SKM-1 treated with dmso at 0.1 percent for 144 hours (cell line): ENCODE measurements around the gene TTLL11.

ENCODE experiments used
- DNase-seq: peaks from one replicate; lab custom pipeline; 2025; ENCODE audit not compliant: unreplicated experiment; lab: John Stamatoyannopoulos, UW

Gene TTLL11

DNA sequence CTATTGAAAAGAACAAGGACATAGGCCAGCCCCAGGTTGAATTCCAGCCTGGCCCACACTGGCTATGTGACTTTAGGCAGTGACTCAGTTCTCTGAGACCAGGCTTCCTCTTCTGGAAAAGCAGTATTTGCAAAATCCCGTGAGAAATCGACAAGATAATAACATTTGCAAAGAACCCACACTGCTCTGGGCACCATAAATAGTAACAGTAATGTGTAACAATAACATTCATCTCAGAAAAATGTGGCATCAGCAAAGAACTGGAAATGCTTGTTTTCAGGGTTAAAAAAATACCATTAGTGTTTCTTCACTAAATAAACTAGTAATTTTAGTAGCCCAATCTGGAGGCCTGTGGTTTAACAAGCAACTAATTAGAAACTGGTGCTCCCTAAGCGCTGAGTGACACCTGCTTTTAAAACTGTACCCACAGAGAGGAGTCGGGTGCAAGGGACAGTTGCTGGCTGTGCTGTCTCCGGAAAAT, 148.4 kb downstream of the TTLL11 start:
- no peak for DNase-seq

DNA sequence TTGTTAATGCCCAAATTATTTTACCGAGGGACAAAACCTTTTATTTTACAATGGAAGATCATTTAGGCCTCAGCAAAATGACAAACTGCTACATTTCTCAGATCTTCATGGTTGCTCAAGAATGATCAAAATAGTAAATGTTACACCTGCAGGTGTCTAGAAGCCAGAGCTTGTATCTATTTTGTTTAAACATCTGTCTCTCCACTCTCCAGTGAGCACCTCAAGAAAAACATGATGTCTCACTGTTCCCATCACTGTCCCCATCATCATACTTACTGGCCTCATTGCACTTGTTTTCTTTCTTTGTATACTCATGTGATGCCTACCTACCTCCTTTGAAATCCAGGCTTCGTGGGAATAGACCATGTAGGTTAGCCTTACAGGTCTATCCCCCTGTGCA, 149.6 kb downstream of the TTLL11 start:
- DNase-seq: no peak

DNA sequence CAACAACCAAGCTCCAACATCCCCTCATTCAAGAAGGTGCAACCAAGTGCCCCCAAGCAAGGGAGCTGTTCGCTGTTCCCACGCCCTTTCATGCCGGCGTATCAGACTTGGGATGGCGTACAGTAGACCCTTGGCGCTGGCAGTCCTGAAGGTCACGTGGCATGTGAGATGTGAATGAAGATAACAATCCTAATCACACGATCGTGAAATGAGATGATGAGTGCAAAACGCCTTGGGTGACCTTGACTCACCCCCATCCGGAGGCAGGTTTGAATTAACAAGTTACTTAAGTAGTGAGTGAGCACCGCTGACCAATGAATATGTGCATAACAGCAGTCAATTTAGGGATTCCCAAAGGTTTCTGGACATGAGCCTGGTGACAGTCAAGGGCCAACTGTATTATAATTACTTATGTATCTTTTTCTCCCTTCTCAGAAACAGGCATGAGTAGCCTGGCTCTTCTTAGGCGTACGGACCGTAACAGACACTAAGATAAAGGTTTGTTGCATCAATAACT, 150.2 kb downstream of the TTLL11 start:
- no peak for DNase-seq

DNA sequence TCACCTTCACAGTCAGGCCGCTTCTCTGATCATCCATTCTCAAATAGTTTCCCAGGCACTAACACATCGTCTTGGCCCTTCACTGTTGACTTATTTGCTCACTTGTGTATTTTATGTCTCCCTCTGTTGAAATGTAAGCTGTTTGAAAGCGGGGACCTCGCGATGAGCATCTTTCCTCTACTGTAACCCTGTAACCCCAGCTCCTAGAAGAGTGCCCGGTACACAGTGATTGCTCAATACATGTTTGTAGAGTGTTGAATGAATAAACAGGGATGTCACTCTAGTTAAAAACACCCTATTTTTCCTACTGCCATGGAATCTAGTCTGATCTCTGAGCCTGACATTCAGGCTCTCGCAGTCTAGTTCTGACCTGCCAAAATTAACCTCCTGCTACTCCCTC, 150.8 kb downstream of the TTLL11 start:
- DNase-seq: no peak

DNA sequence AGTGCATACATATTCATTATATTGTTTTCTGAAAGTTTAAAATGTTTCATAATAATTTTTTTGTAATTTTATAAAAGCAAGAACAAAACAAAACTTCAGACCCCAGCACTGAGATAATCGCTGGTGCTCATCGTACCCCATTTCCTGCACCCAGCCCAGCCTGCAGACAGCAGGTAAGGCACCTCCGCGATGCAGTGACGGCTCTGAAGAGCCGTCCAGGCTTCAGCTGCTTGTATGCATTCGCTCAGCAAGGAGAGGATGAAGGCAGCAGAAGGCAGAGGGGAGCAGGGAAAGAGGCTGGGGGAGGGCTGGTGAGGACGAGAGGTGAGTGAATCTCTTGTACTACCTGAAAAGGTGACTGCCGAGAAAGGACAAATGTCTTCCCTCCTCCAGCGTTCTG, 153.5 kb downstream of the TTLL11 start:
- DNase-seq: no peak

DNA sequence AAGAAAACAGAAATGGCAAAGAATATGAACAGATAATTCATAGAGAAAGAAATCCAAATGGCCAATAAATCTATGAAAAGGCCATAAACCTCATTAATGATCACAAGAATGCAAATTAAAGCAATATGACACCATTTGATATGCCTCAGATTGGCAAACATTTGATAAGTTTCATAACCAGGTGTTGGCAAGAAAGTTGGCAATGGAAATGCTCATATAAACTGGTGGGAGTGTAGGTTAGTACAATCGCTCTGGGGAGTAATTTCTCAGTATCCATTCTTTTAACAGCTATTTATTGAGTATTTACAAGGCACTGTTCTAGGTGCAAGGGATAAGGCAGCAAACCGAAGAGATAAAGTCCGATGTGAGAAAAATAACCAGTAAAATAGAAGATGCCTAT, 154.5 kb downstream of the TTLL11 start:
- DNase-seq: no peak

DNA sequence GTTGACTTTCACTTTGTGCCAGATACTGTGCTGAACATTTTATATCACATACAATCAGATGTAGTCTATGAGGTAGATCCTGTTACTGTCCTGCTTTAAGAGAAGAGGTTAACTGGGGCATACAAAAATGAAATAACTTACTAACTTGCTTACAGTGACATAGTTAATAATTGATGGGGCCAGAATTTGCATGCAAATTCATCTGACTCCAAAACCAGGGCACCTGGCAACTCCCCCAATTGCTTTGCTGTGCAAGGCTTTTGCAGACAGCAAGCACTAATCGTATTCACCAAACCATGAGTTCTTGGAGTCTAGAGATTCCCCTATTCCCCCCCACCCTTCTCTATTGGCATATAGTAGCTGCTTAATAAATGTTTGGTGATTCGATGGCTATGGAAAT, 155.9 kb downstream of the TTLL11 start:
- DNase-seq: no peak

DNA sequence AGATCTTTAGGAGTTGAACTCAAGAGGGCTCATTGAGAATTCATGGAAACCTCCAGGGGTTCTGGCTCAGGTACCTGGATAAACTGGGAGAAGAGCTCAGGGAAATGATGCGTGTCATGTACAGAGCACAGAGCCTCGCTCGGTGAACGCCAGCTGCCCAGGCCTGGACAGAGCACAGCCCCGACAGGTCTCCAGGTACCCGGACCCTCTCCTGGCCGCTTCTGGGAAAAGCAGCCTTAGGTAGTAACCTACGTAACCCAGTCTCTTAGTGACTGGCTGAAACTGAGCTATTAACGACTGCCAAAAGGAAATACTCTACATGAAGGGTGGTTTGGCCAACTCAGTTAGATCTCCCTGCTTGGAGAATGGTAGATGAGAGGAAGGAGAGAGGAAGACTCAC, 157.4 kb downstream of the TTLL11 start:
- no peak for DNase-seq

DNA sequence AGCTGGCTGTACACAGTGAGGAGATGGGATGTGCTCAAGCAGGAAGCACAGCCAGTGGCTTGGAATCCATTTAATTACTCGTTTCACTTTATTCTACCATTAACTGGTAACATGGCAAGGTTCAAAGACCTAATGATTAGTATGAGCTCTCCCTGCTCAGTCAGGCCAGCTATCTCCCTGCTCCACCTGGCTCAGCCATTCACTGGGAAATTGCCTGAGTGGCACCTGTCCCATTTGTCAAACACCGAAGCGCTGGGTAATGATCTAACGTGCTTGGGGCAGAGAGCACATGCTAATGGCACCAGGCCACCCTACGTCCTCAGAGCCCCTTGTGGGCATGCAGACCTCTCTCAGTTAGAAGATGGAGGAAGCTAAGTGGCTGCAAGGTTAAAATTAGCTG, 162.2 kb downstream of the TTLL11 start:
- DNase-seq: no peak

DNA sequence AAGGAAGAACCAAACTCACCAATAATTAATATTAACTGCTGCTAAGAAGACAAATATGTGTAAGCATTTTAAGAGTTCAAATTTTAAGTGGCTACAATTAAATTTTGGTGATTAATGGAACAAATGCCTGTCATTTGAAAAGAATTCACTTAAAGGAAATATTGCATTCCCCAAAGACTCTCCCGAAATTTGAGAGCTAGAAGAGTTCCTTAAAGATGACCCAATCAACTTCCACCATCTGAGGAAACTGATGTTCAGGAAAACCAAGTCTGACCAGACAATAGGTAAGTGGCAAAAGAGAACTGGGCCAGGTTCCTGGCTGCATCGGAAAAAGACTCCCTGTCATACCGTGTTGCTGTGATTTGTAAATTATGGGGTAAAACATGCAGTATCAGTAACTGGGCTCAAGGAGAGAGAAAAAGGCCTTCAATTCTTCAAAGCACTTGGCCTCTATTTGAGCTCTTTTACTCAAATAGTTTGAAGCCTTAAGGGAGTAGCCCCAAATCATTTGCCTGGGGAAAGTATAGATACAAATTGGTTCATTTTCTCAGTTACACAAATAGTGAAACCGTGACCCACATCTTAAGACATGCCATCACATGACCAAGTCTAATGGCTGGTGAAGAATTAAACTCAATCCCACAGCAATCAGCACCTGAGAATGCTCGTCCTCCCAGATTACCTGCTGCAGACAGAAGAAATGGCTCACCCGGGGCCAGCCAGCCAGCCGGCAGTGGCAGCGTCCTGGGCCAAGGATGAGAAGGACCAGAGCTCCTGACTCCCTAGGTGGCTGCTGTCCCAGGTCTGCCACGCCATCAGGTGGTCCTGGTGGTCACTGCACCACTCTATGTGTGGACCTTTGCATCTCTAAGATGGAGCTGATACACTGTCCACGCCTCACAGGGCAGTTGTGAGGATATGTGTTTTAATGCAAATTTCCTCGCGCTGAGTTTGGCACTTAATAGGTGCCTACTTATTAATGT, 162.9 kb downstream of the TTLL11 start:
- DNase-seq: no peak

DNA sequence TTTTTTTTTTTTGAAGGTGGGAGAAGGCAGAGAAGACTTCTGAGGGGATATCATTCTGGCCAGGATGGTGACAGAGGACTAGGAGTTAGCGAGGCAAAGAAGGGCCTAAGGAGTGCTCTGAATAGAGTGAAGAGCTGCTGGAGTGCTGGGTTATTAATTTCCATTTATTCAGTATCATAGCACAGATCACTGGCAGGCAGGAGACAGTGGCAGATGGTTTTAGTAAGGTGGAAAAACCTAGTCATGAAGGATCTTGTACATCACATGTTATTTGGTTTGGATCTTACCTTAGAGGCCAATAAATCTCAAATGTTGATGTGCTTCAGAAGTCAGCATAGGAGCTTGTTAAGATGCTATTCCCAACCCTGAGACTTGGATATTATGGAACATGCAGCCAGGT, 165.5 kb downstream of the TTLL11 start:
- no peak for DNase-seq

DNA sequence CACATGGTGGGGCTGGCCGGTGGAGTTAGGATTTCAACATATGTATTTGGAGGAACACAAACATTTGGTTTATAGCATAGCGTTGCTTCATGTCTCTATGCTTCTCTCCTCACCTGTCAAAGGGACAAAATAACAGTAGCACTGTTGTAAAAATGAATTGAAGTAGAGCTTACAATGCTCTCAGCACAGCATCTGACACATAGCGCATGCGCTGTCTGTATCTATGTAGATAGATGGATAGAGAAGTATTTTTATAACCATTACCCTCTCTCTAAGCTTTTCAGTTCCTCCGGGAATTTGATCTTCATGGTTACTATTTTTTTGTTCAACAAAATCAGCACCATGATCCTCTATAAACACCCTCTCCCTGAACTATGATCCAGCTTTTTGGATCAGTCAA, 166.0 kb downstream of the TTLL11 start:
- DNase-seq: no peak

DNA sequence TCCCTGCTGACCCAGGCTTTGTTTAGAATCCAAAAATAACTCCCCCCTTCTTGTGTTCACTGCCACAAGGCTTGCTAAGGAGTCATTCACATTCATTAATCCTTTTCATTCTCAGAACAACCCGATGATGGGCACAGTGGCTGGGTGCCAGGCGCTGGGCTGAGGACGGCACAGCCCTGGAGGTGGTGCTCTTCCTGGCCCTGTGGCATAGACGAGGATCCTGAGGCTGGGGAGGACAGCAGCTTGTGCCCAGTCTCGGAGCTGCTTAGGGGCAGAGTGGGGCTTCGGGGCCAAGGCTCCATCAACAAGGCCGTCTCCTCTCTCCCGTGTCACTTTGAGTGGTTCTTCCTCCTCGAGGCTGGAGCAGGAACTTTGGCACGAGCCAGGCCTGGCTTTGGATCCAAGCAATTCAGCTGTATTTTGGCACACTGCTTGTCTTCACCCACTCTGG, 166.7 kb downstream of the TTLL11 start:
- no peak for DNase-seq

DNA sequence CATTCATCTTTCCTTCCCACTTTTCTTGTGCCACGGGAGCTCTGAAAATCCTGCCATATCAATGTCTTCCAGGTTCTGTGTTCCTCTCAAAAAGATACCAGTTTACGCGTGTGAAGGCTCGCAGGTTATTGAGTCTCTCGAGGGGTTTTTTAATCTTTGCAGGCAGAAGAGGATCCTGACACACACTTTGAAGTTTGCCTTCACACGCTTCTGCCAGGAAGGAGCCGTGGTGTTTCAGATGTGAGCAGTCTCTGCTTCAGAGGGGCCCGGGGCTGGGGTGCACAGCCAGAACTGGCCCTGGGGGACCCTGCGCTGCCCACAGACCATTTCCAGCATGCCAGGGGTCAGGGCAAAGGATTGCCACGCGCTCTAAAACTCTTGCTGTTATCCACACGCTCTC, 167.2 kb downstream of the TTLL11 start:
- no peak for DNase-seq

DNA sequence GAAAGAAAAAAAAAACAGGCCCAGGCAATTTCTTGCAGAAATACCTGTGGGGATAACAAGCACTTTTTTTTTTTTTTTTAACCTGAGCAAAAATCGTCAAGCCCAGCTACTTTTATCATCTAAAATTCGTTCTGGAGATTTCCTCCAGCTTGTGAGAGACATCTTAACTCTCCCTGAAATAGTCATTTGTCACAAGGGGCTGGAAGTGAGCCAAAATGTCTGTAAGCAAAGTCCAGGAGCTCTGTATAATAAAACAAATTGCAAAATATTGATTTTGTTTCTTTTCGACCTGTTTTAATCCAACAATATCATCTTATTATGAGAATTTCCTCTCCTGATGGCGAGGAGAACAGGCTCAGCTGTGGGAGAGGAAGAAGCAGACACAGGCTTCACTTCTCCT, 168.4 kb downstream of the TTLL11 start:
- DNase-seq: no peak

DNA sequence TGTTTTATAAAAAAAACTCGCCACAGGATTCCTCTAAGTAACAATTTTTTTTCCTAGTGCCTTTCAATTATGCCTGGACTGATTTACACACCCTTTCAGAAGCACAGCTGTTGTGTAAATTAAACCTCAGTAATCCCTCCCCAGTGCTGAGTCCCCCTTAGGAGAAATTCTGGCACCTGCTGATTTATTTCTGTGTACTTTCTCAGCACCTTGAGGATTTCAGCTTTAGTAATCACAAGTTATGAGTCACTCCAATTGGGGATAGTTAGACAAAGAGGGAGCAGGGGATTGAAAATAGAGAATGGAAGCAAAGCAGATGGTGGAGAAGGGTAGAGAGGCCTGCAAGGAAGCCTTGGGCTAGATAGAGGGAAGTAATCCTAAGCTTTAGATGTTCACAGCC, 171.7 kb downstream of the TTLL11 start:
- DNase-seq: no peak

DNA sequence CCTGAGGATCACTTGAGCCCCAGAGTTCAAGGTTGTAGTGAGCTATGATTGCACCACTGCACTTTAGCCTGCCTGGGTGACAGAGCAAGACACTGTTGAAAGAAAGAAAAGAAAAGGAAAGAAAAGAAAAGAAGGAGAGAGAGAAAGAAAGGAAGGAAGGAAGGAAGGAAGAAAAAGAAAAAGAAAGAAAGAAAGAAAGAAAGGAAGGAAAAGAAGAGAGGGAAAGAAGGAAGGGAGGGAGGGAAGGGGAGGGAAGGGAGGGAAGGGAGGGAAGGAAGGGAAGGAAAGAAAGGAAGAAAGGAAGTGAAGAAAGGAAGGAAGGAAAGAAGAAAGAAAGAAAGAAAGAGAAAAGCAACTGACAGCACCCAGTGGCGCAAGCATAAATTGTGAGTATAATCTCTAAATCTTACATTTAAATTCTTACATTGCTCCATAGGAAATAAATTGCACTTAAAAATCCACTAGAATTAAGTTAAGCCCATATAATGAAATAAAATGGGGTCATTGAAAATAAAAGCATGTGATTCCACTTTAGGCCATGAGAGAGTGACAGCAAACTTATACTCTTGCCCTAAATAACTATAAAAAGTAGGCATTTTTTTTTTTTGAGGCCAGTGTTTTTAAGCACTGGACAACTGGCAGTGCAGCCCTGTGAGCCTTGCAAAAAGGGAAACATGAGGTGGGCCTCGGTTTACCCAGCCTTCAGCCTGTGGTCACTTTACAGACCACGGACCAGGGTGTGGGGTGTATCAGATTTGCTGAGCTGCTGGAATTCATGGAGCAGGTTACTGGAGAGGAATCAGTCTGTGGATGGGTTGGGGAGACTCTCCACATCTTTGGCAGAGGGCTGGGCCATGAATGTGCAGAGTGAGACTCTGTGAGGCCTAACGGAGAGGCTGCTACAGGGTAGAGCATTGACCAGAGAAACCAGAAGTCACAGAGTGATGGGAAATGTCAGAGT, 175.5 kb downstream of the TTLL11 start:
- DNase-seq: no peak

DNA sequence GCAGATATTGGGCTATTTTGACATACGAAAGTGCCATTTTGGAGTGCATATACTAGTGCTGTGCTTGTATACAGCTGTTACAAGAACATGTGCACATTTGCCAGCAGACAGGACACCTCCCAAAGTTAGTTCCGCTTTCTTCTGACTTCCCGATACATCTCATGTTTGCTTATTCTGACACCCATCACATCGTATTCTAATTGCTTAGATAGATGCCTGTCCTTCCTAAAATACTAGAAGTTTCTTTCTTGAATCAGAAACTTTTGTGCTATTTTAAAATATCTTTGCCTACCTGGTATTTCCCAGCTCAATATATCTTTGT, 177.8 kb downstream of the TTLL11 start:
- DNase-seq: no peak

DNA sequence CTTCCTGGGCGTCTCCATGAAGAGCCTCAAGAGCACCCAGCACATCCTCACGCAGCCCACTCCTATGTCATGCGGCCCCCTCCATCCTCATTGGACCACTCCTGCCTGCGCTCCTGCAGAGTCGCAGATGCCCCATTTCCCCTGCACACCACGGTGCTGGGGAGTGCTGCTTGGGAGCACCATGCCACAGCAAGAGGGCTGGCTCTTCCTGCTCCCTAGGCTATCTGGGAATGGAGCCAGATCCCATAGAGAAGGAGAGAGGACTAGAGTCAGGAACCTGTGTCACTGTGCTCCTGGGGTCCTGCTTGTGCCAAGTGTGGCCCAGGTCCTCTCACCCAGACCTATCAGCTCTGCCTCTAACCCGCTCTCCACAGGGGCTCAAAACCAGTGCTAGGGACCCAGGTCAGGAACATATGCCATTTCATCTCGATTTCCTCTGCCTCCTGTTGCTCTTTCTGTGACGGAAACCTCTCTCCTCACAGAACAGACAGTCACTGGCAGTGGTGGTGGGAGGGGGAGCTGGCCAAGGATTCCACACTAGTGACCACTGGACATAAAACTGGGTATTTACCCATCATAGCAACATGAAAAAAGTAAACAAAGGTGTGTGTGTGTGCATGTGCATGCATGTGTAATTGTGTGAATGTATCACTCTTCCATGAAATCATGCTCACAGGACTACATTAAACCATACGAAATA, 178.4 kb downstream of the TTLL11 start:
- no peak for DNase-seq

DNA sequence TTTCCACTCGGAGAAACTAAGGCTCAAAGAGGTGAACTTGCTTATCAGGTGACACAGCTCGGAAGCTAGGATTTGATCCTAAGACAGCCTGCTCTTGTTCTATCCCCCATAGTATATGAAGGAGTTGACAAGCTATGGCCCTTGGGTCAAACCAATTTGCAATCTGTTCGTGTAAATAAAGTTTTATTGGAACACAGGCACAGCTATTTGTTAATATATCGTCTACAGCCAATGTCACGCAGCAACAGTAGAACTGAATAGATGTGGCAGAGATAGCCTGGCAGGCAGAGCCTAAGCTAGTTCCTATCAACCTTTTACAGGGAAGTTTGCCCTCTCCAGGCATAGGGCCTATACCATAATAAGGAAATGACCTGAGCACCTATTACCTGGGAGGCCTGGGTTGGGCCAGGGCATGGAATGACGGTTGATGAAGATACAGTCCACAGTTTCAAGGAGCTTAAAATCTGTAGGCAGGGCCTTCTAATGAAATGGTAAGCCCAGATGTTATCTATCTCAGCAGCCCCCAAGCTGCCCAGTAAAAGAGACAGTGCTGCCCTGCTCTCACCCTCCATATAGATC, 179.0 kb downstream of the TTLL11 start:
- no peak for DNase-seq
